Endodermal cell (in vitro differentiated cells): ENCODE results near the gene PIK3CD. TPM values are rescaled to one million over a fixed set of nuclear protein-coding genes. Genes with fewer than 3 reads are reported as not detected.

Experiments used
- DNase-seq: peaks from one replicate; pipeline ENCODE4 v3.0.0-alpha.2; 2017
- H3K27ac ChIP-seq: 2 replicates; pipeline ENCODE4 v1.5.1; 2013; ENCODE audit warnings: mild to moderate bottlenecking, low read depth, low read length, moderate library complexity
- H3K27me3 ChIP-seq: 2 replicates; pipeline ENCODE4 v1.6.1; 2013; ENCODE audit warnings: mild to moderate bottlenecking, low read length, moderate library complexity; ENCODE audit not compliant: insufficient read depth, control insufficient read depth, poor library complexity, severe bottlenecking
- H3K36me3 ChIP-seq: 2 replicates; pipeline ENCODE4 v1.7.0; 2013; ENCODE audit warnings: mild to moderate bottlenecking, low read length, moderate library complexity; ENCODE audit not compliant: control insufficient read depth, insufficient read depth
- H3K4me1 ChIP-seq: one replicate; pipeline ENCODE4 v1.7.0; 2013; ENCODE audit warnings: low read length; ENCODE audit not compliant: control insufficient read depth, insufficient read depth
- H3K4me3 ChIP-seq: 2 replicates; pipeline ENCODE4 v1.5.1; 2013; ENCODE audit warnings: mild to moderate bottlenecking, low read length, moderate library complexity
- H3K9ac ChIP-seq: 2 replicates; pipeline ENCODE4 v1.6.1; 2013; ENCODE audit warnings: mild to moderate bottlenecking, low read length, moderate library complexity; ENCODE audit not compliant: poor library complexity, severe bottlenecking; ENCODE audit errors: extremely low read depth
- H3K9me3 ChIP-seq: 2 replicates; pipeline ENCODE4 v1.6.1; 2013; ENCODE audit warnings: mild to moderate bottlenecking, low read length, moderate library complexity; ENCODE audit not compliant: control insufficient read depth
- H3K27ac Mint-ChIP-seq: 2 replicates; pipeline ENCODE4 v1.8.0; 2020; ENCODE audit warnings: mixed read lengths
- H3K27me3 Mint-ChIP-seq: 2 replicates; pipeline ENCODE4 v1.8.0; 2021; ENCODE audit warnings: mild to moderate bottlenecking, mixed read lengths; ENCODE audit not compliant: insufficient read depth
- H3K36me3 Mint-ChIP-seq: 2 replicates; pipeline ENCODE4 v1.8.0; 2020; ENCODE audit warnings: low read depth, mixed read lengths
- H3K4me1 Mint-ChIP-seq: 2 replicates; pipeline ENCODE4 v1.8.0; 2020; ENCODE audit warnings: mixed read lengths
- H3K4me3 Mint-ChIP-seq: 2 replicates; pipeline ENCODE4 v1.8.0; 2020; ENCODE audit warnings: mild to moderate bottlenecking, moderate library complexity, mixed read lengths
- H3K9me3 Mint-ChIP-seq: 2 replicates; pipeline ENCODE4 v1.8.0; 2020; ENCODE audit warnings: mild to moderate bottlenecking, mixed read lengths
- WGBS, 2 experiments: methylation state at CpG; one replicate each; pipeline versions ENCODE4 v1.1.5 to v1.1.7; 2013; ENCODE audit warnings: missing lambda C conversion rate in 2 of 2, mixed read lengths in 1 of 2; ENCODE audit not compliant: insufficient coverage in 1 of 2, insufficient read length in 1 of 2; 5-methylcytosine and 5-hydroxymethylcytosine counted together
- total RNA-seq, 2 donors: library from RNA; stranded (reverse); fragmentation: NEBNext Ultra II Directional in 1 of 2; extraction: Animal tissue kit (Norgen Biotek cat#: 25700) in 1 of 2; gene quantifications; 2 replicates in 1 of 2; 3 replicates in 1 of 2; pipeline ENCODE4 v1.2.1, GENCODE V29; 2021
- TF ChIP-seq, protein P1 (sequence below): fragments of 200-600 bp; sonication (generic); conservative IDR thresholded peaks from 2 replicates; pipeline ENCODE4 v1.5.0; 2021; ENCODE audit warnings: antibody characterized with exemption, mild to moderate bottlenecking

PIK3CD gene
- total RNA-seq, 2 donors from 2014 or later: 13.9 to 14.2 TPM

- H3K27me3 Mint-ChIP-seq: peaks cover 33% of the 10 kb centered on the region
- H3K27me3 ChIP-seq: peaks cover 36% of the 10 kb centered on the region
- no peaks in the 10 kb centered on the region for H3K9me3 Mint-ChIP-seq
- H3K9me3 ChIP-seq: no peaks in the 10 kb centered on the region
- no peak overlapping the region for H3K27ac ChIP-seq
- peak overlapping the region; percentile 72 for H3K4me3 Mint-ChIP-seq
- no peaks in the 10 kb centered on the region for H3K36me3 ChIP-seq
- WGBS, 2 experiments: 4 to 8% methylated on average over 12 to 34 of the region's 34 CpGs
- peak; percentile 81 for DNase-seq
- H3K4me3 ChIP-seq: peak overlapping the region; percentile 89
- peaks cover 3% of the 10 kb centered on the region for H3K4me1 ChIP-seq
- TF ChIP-seq, protein P1, sequence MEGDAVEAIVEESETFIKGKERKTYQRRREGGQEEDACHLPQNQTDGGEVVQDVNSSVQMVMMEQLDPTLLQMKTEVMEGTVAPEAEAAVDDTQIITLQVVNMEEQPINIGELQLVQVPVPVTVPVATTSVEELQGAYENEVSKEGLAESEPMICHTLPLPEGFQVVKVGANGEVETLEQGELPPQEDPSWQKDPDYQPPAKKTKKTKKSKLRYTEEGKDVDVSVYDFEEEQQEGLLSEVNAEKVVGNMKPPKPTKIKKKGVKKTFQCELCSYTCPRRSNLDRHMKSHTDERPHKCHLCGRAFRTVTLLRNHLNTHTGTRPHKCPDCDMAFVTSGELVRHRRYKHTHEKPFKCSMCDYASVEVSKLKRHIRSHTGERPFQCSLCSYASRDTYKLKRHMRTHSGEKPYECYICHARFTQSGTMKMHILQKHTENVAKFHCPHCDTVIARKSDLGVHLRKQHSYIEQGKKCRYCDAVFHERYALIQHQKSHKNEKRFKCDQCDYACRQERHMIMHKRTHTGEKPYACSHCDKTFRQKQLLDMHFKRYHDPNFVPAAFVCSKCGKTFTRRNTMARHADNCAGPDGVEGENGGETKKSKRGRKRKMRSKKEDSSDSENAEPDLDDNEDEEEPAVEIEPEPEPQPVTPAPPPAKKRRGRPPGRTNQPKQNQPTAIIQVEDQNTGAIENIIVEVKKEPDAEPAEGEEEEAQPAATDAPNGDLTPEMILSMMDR: no peak
- H3K36me3 Mint-ChIP-seq: peaks cover 5% of the 10 kb centered on the region
- no peak overlapping the region for H3K9ac ChIP-seq
- H3K27ac Mint-ChIP-seq: no peak overlapping the region
- peaks cover 11% of the 10 kb centered on the region for H3K4me1 Mint-ChIP-seq
Measured at GRCh38 chr1:9687874-9688582, 36.5 kb downstream of the PIK3CD start.

DNA sequence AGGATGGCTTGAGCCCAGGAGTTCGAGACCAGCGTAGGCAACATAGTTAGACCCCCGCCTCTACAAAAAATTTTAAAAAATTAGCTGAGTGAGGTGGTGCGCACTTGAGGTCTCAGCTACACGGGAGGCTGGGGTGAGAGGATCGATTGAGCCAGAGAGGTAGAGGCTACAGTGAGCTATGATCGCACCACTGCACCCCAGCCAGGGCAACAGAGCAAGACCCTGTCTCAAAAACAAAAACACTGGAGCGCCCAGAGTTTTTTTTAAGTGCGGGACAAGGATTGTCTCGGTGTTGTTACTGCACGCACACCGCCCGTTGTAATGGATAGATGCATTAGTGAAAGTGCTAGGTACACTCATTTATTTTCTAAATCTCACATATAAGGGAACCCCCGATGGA, 37.1 kb downstream of the PIK3CD start:
- 45 to 49% methylated on average over 5 to 14 of the region's 14 CpGs for WGBS, 2 experiments
- no peak overlapping the region for H3K27ac ChIP-seq

DNA sequence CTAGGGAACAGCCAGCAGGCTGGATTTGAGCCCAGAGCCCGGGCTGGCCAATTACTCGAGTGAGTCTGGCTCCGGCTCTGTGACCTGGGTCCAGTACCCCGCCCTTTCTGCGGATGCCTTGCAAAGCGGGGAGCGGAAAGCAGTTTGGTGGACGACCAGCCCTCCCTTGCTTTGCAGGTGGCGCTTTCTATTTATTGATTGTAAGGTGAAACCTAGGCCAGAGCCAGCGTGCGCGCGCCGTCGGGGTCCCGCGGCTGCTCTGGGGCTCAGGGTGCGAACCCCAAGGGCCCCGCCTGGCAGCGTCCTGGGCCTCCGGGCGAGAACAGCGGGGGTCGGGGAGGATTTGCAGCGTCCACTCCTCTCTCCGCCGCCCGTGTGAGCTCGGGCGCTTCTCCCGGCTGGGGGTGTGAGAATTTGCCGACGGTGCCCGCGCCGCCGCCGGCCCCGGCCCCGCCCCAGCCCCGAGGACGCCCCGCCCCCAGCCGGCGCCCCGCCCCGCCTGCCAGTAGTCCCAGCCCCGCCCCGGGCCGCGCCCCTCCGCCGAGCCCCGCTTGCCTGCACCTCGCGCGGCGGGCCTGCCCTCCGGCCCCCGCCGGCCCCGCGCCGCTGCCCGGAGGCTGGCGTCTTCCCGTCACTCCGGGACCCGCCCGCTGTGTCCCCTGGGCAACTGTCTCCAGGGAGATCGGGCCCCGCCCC, 37.6 kb downstream of the PIK3CD start:
- Mint-ChIP-seq H3K4me3 (peak overlapping the region; percentile 75), H3K27me3 (peaks cover 33% of the 10 kb centered on the region), H3K4me1 (peaks cover 15% of the 10 kb centered on the region), H3K36me3 (no peaks in the 10 kb centered on the region), H3K9me3 (no peaks in the 10 kb centered on the region), H3K27ac (no peak overlapping the region)
- TF ChIP-seq, protein P1: no peak
- Histone ChIP-seq H3K36me3 (no peaks in the 10 kb centered on the region), H3K9me3 (no peaks in the 10 kb centered on the region), H3K4me1 (peaks cover 3% of the 10 kb centered on the region), H3K4me3 (peak overlapping the region; percentile 66), H3K27ac (no peak overlapping the region), H3K27me3 (peaks cover 36% of the 10 kb centered on the region), H3K9ac (no peak overlapping the region)
- 1% methylated on average over 25 to 72 of the region's 72 CpGs for WGBS, 2 experiments
- peak; percentile 97 for DNase-seq

More for the DNA sequence above, 37.1 kb downstream of the PIK3CD start:
- TF ChIP-seq, protein P1: no peak
- Mint-ChIP-seq H3K27me3 (peaks cover 33% of the 10 kb centered on the region), H3K4me1 (peaks cover 11% of the 10 kb centered on the region), H3K9me3 (no peaks in the 10 kb centered on the region), H3K4me3 (peak overlapping the region; percentile 72), H3K27ac (no peak overlapping the region), H3K36me3 (peaks cover 2% of the 10 kb centered on the region)
- no peak for DNase-seq
- Histone ChIP-seq H3K27me3 (peaks cover 36% of the 10 kb centered on the region), H3K36me3 (no peaks in the 10 kb centered on the region), H3K4me1 (peaks cover 3% of the 10 kb centered on the region), H3K4me3 (peak overlapping the region; percentile 66), H3K9me3 (no peaks in the 10 kb centered on the region), H3K9ac (no peak overlapping the region)
